Esophagus squamous epithelium (tissue), 5 donors: Measurements from ENCODE around the gene ZEB1. TPM values are rescaled to one million over a fixed set of nuclear protein-coding genes. Genes with fewer than 3 reads are reported as not detected.
"Not testable (repeated sequence)": the region's sequence is repeated elsewhere in the genome, so short reads cannot be mapped to it uniquely, and the experiment has no call there.

Source experiments
- DNase-seq: peaks from one replicate; lab custom pipeline; 2025; lab: John Stamatoyannopoulos, UW
- H3K27ac ChIP-seq, 4 donors: fragments of 200-600 bp; sonication (generic); one replicate each; pipeline ENCODE4 v1.5.1; 2016 to 2019; ENCODE audit warnings: mild to moderate bottlenecking in 1 of 4
- H3K27me3 ChIP-seq, 4 donors: fragments of 200-600 bp; sonication (generic); 1 replicate in 3 of 4; 2 replicates in 1 of 4; pipeline versions ENCODE4 v1.5.1 to v1.6.0; 2017 to 2021; ENCODE audit warnings: antibody characterized with exemption in 1 of 4
- H3K36me3 ChIP-seq, 3 donors: fragments of 200-600 bp; sonication (generic); one replicate each; pipeline ENCODE4 v1.5.1; 2016 to 2019
- H3K4me1 ChIP-seq, 3 donors: fragments of 200-600 bp; sonication (generic); one replicate each; pipeline ENCODE4 v1.5.1; 2017 to 2019
- H3K4me3 ChIP-seq, 4 donors: fragments of 200-600 bp; sonication (generic); 1 replicate in 3 of 4; 2 replicates in 1 of 4; pipeline ENCODE4 v1.5.1; 2016 to 2019; ENCODE audit warnings: mild to moderate bottlenecking in 2 of 4, moderate library complexity in 1 of 4
- H3K9me3 ChIP-seq, 3 donors: fragments of 200-600 bp; sonication (generic); one replicate each; pipeline ENCODE4 v1.5.1; 2016 to 2019
- CTCF ChIP-seq, 6 experiments: fragments of 450-650 bp in 4 of 6; fragments of 200-600 bp in 2 of 6; sonication (generic) in 2 of 6; IDR thresholded peaks; one replicate each; pipeline ENCODE4 v1.5.1; 2016 to 2019; ENCODE audit warnings: antibody characterized with exemption in 6 of 6, mild to moderate bottlenecking in 4 of 6, moderate library complexity in 4 of 6
- POLR2A ChIP-seq, 4 donors: fragments of 450-650 bp; IDR thresholded peaks; one replicate each; pipeline ENCODE4 v1.6.1; 2017; ENCODE audit warnings: antibody characterized with exemption in 4 of 4, mild to moderate bottlenecking in 4 of 4, moderate library complexity in 3 of 4
- WGBS, 2 donors: methylation state at CpG; one replicate each; pipeline ENCODE4 v1.1.5; 2018; 5-methylcytosine and 5-hydroxymethylcytosine counted together
- intact Hi-C: fragments of 100-400 bp; cut with DNase I; formaldehyde crosslinking; loops from one replicate; pipeline ENCODE4 v1.15.0; 2022
- total RNA-seq, 4 donors: library from RNA; depleted of rRNA; stranded (reverse); fragments of >200 nt; gene quantifications; one replicate each; pipeline ENCODE4 v1.1.0, GENCODE V29; 2016
- donor health status: DM: yes; HTN: yes; CAD: no.

ZEB1 gene
- total RNA-seq, 4 donors from 2014 or later: 2.3 to 37.6 (median 11.6) TPM

GRCh38 chr10:31554556-31554955, 235.5 kb downstream of the ZEB1 start:
- H3K27me3 ChIP-seq: no peaks in the 10 kb centered on the region
- TF ChIP-seq POLR2A (IDR thresholded peaks at IDR 0.05): no peak

GRCh38 chr10:31557854-31558253, 238.8 kb downstream of the ZEB1 start:
- Histone ChIP-seq H3K27ac (no peak overlapping the region), H3K4me1 (no peaks in the 10 kb centered on the region), H3K27me3 (no peaks in the 10 kb centered on the region), H3K9me3 (peaks cover 0 to 5% (median 0%) of the 10 kb centered on the region in 3 donors), H3K36me3 (no peaks in the 10 kb centered on the region), H3K4me3 (no peak overlapping the region)
- no peak for TF ChIP-seq CTCF (IDR thresholded peaks at IDR 0.05)
- TF ChIP-seq POLR2A (IDR thresholded peaks at IDR 0.05): no peak
- WGBS, 2 donors: 76 to 78% methylated on average over 1 of the region's 1 CpG
- no peak for DNase-seq
- intact Hi-C loops: no loop called here

More at GRCh38 chr10:31554556-31554955, 235.5 kb downstream of the ZEB1 start:
- 87 to 90% methylated on average over 2 of the region's 2 CpGs for WGBS, 2 donors
- Histone ChIP-seq H3K4me3 (no peak overlapping the region), H3K4me1 (no peaks in the 10 kb centered on the region), H3K36me3 (no peaks in the 10 kb centered on the region), H3K9me3 (peaks cover 0 to 5% (median 0%) of the 10 kb centered on the region in 3 donors), H3K27ac (no peak overlapping the region)
- DNase-seq: no peak
- intact Hi-C loops: no loop called here

GRCh38 chr10:31568252-31568861, 249.3 kb downstream of the ZEB1 start:
- H3K27ac ChIP-seq, H3K27me3 ChIP-seq, DNase-seq, H3K9me3 ChIP-seq, H3K4me1 ChIP-seq, H3K4me3 ChIP-seq, H3K36me3 ChIP-seq, intact Hi-C loops: not testable (repeated sequence)
- 71 to 77% methylated on average over 3 of the region's 3 CpGs for WGBS, 2 donors

- TF ChIP-seq CTCF (IDR thresholded peaks at IDR 0.05) (no peak), POLR2A (IDR thresholded peaks at IDR 0.05) (no peak)
- no peaks in the 10 kb centered on the region for H3K27me3 ChIP-seq
- 20 to 40% methylated on average over 2 of the region's 2 CpGs for WGBS, 2 donors
- H3K36me3 ChIP-seq: no peaks in the 10 kb centered on the region
- no peak for DNase-seq
- no peaks in the 10 kb centered on the region for H3K9me3 ChIP-seq
- H3K4me1 ChIP-seq: no peaks in the 10 kb centered on the region
- H3K27ac ChIP-seq: no peak overlapping the region
- H3K4me3 ChIP-seq: no peak overlapping the region
- intact Hi-C loops: no loop called here
Measured at GRCh38 chr10:31574577-31574976, 255.6 kb downstream of the ZEB1 start.

- TF ChIP-seq POLR2A (IDR thresholded peaks at IDR 0.05) (no peak), CTCF (IDR thresholded peaks at IDR 0.05) (no peak)
Measured at GRCh38 chr10:31578181-31578852, 259.3 kb downstream of the ZEB1 start.

GRCh38 chr10:31578951-31579350, 259.9 kb downstream of the ZEB1 start:
- no peak for DNase-seq
- no peaks in the 10 kb centered on the region for H3K36me3 ChIP-seq
- 88 to 89% methylated on average over 2 to 3 of the region's 4 CpGs for WGBS, 2 donors
- no peak for TF ChIP-seq POLR2A (IDR thresholded peaks at IDR 0.05)
- no peak for TF ChIP-seq CTCF (IDR thresholded peaks at IDR 0.05)
- peaks cover 14 to 21% (median 19%) of the 10 kb centered on the region in 3 donors for H3K4me1 ChIP-seq
- no peaks in the 10 kb centered on the region for H3K27me3 ChIP-seq
- H3K27ac ChIP-seq: no peak overlapping the region
- no peaks in the 10 kb centered on the region for H3K9me3 ChIP-seq
- intact Hi-C loops: no loop called here
- H3K4me3 ChIP-seq: no peak overlapping the region

More at GRCh38 chr10:31578181-31578852, 259.3 kb downstream of the ZEB1 start:
- H3K27ac ChIP-seq: no peak overlapping the region
- H3K4me1 ChIP-seq: peaks cover 13 to 14% (median 14%) of the 10 kb centered on the region in 3 donors
- intact Hi-C loops: no loop called here
- no peaks in the 10 kb centered on the region for H3K9me3 ChIP-seq
- 74 to 81% methylated on average over 3 of the region's 3 CpGs for WGBS, 2 donors
- DNase-seq: no peak
- H3K36me3 ChIP-seq: no peaks in the 10 kb centered on the region
- H3K4me3 ChIP-seq: no peak overlapping the region
- no peaks in the 10 kb centered on the region for H3K27me3 ChIP-seq
